Stimulated activated CD8-positive, alpha-beta memory T cell treated with anti-CD3 and anti-CD28 coated beads, Interleukin-4, amount 100 ng/mL, for 4 hours (primary cell): ENCODE measurements around the gene SST.
"Not testable (repeated sequence)": the region's sequence is repeated elsewhere in the genome, so short reads cannot be mapped to it uniquely, and the experiment has no call there.

Source experiments
- DNase-seq, 2 donors: peaks; one replicate each; pipeline ENCODE4 v3.0.0-alpha.2; 2020; ENCODE audit warnings: low read depth in 2 of 2, low spot score in 1 of 2

Gene SST

GRCh38 chr3:187684880-187685279, 14.7 kb upstream of the SST start:
- DNase-seq = no peak

GRCh38 chr3:187684444-187684843, 14.2 kb upstream of the SST start:
- no peak for DNase-seq

GRCh38 chr3:187681756-187682155, 11.6 kb upstream of the SST start:
- not testable (repeated sequence) for DNase-seq

- DNase-seq = peak; percentile 12 to 40
Observed at GRCh38 chr3:187679638-187680396, 9.6 kb upstream of the SST start.

- DNase-seq = no peak
Observed at GRCh38 chr3:187678726-187679268, 8.6 kb upstream of the SST start.

- DNase-seq = no peak
Observed at GRCh38 chr3:187677604-187678003, 7.4 kb upstream of the SST start.

- DNase-seq = no peak
Observed at GRCh38 chr3:187673012-187673411, 2.8 kb upstream of the SST start.

GRCh38 chr3:187667526-187667925, 2.7 kb downstream of the SST start:
- no peak for DNase-seq

- no peak for DNase-seq
Observed at GRCh38 chr3:187665764-187666402, 4.3 kb downstream of the SST start.

- DNase-seq = no peak
Observed at GRCh38 chr3:187665010-187665409, 5.2 kb downstream of the SST start.

- DNase-seq = no peak
Observed at GRCh38 chr3:187662848-187663409, 7.3 kb downstream of the SST start.

- no peak for DNase-seq
Observed at GRCh38 chr3:187661267-187661666, 8.9 kb downstream of the SST start.

GRCh38 chr3:187651282-187651681, 18.9 kb downstream of the SST start:
- DNase-seq = no peak

- DNase-seq = no peak
Observed at GRCh38 chr3:187648177-187648576, 22.0 kb downstream of the SST start.

- no peak for DNase-seq
Observed at GRCh38 chr3:187646906-187647660, 23.1 kb downstream of the SST start.

GRCh38 chr3:187645379-187645778, 24.8 kb downstream of the SST start:
- DNase-seq = not testable (repeated sequence)

GRCh38 chr3:187642861-187643260, 27.3 kb downstream of the SST start:
- DNase-seq = no peak

GRCh38 chr3:187641320-187642016, 28.7 kb downstream of the SST start:
- DNase-seq = no peak

GRCh38 chr3:187640569-187641059, 29.6 kb downstream of the SST start:
- DNase-seq = no peak

- no peak for DNase-seq
Observed at GRCh38 chr3:187639927-187640568, 30.1 kb downstream of the SST start.
